Retina (tissue), 1 donor: Measurements from ENCODE around the gene PRPSAP2.

ENCODE experiments used
- DNase-seq: peaks from one replicate; pipeline ENCODE4 v3.0.0-alpha.2; 2016

Gene PRPSAP2

GRCh38 chr17:18963126-18964017, 105.4 kb downstream of the PRPSAP2 start:
- DNase-seq = no peak

GRCh38 chr17:18964018-18964351, 106.1 kb downstream of the PRPSAP2 start:
- no peak for DNase-seq

- no peak for DNase-seq
These were observed 106.6 kb downstream of the PRPSAP2 start for GRCh38 chr17:18964550-18964949.

- no peak for DNase-seq
These were observed 107.8 kb downstream of the PRPSAP2 start for GRCh38 chr17:18965530-18966236.

GRCh38 chr17:18966831-18967624, 109.1 kb downstream of the PRPSAP2 start:
- DNase-seq = peak; percentile 62

- DNase-seq = no peak
These were observed 110.0 kb downstream of the PRPSAP2 start for GRCh38 chr17:18967916-18968315.

- no peak for DNase-seq
These were observed 110.4 kb downstream of the PRPSAP2 start for GRCh38 chr17:18968345-18968744.

GRCh38 chr17:18968945-18969887, 111.3 kb downstream of the PRPSAP2 start:
- DNase-seq = no peak

- DNase-seq = no peak
These were observed 112.9 kb downstream of the PRPSAP2 start for GRCh38 chr17:18970582-18971480.

GRCh38 chr17:18971801-18972200, 113.9 kb downstream of the PRPSAP2 start:
- DNase-seq = no peak

- no peak for DNase-seq
These were observed 116.6 kb downstream of the PRPSAP2 start for GRCh38 chr17:18974407-18975149.

- DNase-seq = no peak
These were observed 117.7 kb downstream of the PRPSAP2 start for GRCh38 chr17:18975597-18975996.

GRCh38 chr17:18976201-18976600, 118.3 kb downstream of the PRPSAP2 start:
- no peak for DNase-seq

GRCh38 chr17:18977021-18977420, 119.1 kb downstream of the PRPSAP2 start:
- no peak for DNase-seq

GRCh38 chr17:18977646-18978045, 119.7 kb downstream of the PRPSAP2 start:
- DNase-seq = no peak

GRCh38 chr17:18978050-18978449, 120.1 kb downstream of the PRPSAP2 start:
- no peak for DNase-seq

- no peak for DNase-seq
These were observed 120.7 kb downstream of the PRPSAP2 start for GRCh38 chr17:18978655-18979054.
